SIG-M5 treated with dmso at 0.1 percent for 504 hours (cell line): ENCODE measurements around the gene WWTR1.

Experiments used
- DNase-seq: peaks from one replicate; lab custom pipeline; 2025; ENCODE audit not compliant: unreplicated experiment; lab: John Stamatoyannopoulos, UW

The WWTR1 gene

DNA sequence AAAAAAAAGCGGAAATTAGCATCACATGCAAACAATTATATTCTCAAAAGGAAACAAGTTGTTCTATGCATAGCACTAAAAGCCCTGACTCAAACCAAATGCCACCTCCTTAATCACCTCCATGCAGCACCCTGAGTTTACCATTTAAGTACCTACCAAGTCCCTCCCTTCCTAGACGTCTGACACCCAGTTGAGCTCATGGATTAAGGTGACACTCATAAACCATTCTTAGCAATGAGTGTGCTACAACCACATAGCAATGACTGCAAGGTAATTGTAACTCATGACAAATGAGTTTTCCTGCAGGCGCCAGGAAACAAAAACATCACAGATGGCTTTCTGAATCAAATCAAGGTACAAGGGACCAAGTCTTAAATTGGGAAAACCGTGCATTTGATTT, 32.0 kb downstream of the WWTR1 start:
- no peak for DNase-seq

DNA sequence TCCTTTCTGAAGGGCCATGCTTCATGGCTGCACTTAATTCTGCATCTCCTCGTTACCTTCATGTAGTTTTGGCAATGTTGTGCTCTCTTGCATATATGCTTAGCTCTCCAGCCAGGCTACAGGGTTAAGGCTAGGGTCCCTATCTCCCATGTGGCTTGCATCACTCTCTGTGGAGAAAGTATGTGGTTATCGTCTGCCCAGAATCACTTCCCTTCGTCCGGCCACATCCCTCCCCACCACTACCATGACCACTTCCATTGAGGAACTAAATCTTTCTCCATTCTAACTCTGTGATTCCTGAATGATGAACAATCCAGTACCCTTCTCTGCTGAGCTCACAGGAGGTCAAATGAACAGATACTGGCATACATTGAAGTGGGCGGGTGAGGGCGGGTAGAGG, 34.0 kb downstream of the WWTR1 start:
- DNase-seq = peak; percentile 80

DNA sequence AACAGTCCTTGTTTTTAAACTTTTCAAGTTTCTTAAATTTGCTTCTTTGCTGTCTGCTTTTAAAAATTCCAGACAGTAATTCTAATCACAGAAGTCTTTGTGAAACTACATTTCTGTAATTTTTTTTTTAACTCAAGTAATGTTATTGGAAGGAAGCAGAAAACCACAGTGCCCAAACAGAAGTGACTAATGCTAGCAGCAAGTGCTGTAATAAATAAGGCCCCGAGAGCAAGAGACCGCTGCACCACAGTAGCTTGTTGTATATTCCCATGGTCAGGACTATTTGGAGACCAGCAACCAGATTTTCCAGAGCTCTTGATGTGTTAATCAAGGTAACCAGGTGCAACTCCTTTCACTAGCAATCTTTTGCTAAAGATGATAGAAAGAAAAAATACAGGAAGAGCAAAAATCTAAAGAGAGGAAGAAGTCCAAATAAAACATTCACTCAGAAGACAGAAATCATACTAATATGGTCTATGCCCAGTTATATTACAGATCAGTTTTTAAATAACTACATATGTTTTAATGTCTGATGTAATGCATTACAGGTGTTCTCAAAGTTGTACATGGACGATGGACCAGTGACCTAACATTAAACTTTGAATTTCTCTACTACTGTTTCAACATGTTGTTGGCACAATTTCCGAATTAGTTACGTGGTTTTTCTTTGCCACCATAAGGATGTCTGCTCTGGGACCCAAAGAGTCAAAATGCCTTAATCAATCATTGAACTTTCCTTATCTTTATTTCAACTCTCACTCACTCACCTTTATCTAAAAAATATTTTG, 36.4 kb downstream of the WWTR1 start:
- DNase-seq = peak; percentile 36

DNA sequence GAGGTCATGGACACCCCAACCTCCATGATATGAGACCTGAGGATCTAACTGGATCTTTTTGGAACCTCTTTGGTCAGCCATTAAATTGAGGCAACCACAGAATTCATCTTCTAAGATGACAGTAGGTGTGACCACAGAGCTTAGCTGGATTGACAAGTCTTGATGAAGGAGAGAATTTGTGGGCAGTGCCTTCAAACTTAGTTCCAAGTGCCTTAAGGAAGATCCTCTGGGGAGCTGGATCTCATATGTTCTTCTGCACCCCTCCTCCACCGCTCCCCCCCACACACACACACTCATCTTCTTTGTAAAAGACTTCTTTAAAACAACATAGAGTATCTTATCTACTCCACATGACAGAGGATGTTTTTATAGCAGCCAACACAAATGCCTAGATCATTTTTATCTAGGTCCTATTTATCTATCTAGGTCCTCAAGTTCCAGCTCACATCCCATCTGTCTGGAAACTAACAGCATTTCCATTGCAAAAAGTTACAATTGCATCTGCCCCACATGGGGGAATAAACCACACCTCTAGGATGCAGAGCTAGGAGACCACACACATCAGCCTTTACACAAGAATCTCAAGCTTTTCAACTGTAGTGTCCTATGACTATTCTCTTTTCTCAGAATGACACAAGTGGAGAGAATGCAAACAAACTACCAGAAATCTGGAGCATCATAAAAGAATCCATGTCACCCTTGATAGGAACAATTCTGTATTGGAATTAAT, 37.4 kb downstream of the WWTR1 start:
- no peak for DNase-seq

DNA sequence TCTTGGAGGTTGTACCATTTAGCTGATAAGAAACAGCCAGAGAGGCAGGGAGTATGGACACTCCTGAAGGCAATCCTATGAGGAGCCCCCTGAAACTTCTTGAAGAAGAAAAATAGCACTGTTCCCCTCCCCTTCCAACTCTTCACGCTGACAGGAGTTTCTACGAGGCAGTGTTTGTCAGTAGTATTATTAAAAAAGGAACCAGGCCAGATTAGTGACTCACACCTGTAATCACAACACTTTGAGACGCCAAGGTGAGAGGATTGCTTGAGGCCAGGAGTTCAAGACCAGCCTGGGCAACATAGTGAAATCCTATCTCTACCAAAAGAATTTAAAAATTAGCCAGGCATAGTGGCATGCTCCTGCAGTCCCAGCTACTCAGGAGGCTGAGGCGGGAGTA, 38.7 kb downstream of the WWTR1 start:
- DNase-seq = no peak

DNA sequence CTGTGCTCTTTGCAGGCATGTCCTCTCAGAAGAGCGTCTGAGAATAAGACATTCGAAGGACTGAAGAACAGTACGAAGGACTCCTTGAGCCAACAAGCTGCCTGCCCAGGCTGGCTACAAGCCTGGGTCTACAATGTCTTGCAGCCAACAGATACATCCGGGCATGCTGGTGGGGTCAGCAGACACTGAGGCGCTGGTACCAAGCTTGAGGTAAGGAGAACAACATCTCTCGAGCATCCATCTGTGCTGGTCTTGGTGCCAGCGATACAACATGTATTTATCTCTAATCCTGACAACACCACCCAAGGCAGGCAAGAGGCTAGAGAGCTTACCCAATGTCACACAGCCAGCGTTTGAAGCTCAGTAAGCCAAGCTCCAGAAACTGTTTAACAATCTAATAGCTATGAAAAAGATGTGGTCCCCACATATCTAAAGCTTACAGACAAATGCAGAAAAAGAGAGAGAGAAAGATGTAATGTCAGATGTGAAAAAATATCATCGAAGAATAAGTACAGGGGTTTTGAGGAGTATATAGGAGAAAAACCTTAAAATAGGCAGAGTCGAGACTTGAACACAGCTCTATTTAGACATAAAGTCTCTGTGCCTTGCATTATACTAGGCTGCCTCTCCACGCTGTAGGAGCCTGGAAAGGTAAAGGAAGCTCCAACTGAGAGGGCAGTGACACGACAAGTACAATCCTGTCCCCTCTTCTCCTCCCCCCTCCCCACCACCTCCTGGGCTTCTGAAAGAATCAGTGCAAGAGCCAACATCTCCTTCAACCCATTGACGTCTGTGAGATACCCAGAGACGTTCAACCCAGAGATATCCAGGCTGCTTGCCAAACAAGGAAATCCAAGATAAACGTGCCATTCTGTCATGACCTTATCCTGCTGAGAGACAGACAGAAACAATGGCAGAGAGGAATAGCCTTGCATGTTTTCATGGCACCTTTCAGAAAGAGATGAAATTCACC, 39.4 kb downstream of the WWTR1 start:
- no peak for DNase-seq

DNA sequence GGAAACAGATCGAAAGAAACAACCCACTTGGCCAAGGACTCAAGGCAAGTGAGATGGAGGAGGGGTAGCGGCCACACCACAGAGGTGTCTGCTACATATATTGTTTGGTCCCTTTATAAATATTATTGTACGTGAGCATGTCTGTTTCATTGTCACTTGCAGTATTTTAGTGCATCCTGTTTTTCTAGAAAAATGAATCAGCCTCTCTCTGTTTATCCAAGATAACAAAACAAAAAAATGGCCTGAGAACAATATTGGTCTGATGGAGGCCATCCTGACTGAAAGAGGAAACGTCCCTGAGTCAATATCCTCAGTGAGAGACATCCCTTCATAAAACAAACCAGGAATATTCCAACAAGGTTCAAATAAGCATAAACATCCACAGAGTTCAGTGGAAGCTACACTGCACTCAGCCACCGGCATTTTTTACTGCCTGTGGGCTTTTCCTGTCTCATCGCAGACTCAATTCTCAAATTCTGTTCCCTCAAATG, 42.0 kb downstream of the WWTR1 start:
- DNase-seq = no peak

DNA sequence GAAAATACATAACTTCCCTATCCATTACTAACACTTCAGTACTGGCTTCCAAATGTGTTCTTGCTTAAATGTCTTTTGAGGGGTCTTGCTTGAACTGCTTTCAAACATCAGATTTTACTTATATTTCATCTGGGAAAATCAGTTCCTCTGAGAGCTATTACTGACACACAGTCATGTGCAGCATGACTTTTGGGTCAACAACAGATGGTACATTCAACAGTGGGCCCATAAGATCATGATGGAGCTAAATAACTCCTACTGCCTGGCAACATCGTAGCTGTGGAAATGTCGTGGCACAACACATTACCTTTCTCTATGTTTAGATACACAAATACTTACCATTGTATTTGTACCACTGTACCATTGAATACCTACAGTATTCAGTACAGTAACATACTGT, 43.8 kb downstream of the WWTR1 start:
- no peak for DNase-seq

DNA sequence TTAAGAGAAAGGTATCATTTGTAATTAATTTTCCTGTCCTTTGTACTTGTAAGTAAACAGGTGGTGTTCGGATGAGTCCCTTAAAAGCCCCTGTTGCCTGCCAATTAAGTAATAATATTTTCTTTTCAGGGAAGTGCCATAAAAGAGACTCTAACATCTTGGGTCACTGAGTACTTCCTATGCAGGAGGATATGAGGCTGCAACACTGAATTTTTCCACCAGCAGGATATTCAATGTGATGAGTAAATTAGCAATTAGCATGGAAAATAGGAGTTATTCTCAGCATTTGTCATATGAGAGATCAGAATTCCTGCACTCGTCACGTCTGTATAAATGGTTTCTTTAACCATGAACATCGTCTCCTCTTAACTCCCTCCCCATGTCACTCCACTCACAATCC, 45.4 kb downstream of the WWTR1 start:
- DNase-seq = no peak

DNA sequence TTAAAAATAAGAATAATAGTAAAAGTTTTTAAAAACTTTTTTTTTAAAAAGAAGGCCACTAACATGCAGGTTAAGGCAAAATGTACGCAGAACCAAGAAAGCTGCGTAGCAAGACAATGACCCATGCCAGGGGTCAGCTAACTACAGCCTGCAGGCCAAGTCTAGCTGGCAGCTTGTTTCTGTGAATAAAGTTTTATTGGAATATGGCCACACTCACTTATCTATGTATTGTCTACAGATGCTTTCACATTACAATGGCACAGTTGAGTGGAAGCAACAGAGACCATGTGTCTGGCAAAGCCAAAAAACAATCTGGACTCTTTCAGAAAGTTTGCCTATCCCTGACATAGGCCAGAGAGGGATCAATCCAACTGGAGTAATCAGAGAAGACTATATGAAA, 46.7 kb downstream of the WWTR1 start:
- no peak for DNase-seq

DNA sequence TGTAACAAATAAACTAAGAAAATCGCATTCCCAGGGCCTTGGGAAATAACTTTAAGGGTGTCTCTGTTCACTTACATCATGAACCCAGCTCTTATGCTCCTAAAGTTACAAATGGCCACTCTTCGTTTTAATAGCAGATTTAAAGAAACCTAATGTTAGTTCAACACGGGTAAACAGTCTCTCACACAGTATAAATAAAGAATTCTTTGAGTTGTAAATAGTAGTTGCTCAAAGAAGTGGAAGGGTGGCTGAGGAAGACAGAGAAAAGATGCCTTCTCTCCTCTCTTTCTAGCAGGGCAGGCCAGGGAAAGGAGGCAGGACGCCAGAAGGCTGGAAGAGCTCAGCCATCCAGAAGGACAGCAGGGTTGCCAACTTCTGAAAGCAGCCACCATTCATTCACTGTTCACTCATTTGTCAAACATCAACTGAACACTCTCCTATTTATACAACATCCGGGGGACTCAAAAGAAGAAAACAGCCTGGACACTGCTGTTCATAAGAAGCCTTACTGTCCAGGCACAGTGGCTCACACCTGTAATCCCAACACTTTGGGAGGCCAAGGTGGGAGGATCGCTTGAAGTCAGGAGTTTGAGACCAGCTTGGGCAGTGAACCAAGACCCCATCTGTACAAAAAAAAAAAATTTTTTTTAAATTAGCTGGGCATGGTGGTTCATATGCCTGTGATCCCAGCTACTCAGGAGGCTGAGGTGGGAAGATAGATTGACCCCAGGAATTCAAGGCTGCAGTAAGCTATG, 47.3 kb downstream of the WWTR1 start:
- no peak for DNase-seq

DNA sequence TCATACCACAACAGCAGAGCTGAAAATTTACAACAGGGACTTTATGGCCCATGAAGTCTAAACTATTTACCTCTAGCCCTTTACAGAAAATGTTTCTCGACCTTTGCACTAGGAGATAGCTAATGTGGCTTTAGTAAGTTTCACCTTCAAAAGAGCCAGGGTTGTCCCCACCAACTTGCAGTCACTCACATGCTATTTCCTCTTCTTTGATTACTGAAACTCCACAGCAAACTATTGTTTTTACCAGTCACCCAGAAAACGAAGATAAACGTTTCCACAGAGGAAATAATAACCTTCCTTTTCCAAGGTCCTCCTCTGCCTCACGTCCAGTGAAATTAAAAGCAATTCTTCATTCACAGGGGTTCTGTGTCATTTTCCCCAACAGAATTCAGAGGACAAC, 48.2 kb downstream of the WWTR1 start:
- DNase-seq = no peak

DNA sequence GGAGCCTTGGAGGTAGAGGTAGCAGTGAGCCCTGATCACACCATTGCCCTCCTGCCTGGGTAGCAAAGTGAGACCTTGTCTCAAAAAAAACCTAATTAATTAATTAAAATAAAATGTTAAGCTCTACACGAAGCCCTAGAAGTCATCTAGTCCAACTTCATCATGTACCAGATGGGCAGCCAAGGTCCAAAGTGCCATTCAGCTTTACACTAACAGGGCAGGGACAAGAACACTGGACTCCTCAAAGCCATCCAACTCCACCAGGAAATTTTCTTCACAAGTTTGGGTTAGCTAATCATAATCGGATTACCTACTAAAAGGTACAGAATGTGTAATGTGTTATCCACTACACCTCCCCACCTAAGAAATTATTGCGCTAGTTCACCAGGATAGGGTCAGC, 48.8 kb downstream of the WWTR1 start:
- DNase-seq = no peak

DNA sequence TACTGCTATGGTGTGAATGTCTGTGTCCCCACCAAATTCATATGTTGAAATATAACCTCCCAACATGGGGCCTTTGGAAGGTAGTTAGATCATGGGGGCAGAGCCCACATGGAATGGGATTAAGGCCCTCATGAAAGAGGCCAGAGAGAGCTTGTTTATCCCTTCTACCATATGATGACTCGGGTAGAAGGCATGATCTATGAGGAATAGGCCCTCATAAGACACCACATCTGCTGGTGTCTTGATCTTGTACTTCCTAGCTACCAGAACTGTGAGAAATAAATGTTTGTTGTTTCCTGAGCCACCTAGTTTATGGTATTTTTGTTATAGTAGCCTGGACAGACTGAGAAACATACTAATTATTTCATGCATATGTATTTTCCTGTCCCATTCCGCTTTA, 51.9 kb downstream of the WWTR1 start:
- no peak for DNase-seq

DNA sequence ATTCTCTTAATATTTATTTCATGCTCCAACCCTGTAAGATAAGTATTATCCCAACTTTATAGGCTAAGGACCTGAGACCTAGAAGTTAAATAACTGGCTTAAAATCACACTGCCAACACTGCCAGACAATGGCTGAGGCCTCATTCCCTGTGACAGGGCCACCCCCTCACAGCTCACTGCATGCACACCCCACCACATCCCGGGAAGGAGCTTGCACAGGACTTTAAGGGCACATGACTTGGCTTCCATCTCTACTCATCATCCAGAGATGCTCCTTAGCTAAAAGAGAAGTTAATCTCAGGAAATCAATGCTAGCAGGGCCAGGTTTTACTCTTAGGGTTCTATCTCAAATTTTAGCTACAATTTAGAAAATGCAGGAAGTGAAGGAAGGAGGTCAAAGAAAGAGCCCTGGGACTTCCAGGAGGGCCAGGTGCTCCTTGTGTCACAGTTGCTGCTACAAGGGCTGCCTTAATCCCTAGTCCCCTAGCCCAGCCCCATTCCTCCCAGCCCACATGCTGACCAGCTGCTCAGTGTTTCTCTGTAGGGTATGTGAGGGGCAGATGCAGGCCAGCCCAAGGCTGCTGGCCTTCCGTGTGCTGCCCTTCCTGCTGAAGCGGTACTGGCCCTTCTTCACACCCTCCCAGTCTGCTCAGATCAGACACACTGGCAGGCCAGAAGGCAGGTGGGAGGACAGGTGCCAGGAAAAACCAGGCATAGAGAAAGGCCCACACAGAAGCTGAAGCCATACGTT, 53.5 kb downstream of the WWTR1 start:
- no peak for DNase-seq

DNA sequence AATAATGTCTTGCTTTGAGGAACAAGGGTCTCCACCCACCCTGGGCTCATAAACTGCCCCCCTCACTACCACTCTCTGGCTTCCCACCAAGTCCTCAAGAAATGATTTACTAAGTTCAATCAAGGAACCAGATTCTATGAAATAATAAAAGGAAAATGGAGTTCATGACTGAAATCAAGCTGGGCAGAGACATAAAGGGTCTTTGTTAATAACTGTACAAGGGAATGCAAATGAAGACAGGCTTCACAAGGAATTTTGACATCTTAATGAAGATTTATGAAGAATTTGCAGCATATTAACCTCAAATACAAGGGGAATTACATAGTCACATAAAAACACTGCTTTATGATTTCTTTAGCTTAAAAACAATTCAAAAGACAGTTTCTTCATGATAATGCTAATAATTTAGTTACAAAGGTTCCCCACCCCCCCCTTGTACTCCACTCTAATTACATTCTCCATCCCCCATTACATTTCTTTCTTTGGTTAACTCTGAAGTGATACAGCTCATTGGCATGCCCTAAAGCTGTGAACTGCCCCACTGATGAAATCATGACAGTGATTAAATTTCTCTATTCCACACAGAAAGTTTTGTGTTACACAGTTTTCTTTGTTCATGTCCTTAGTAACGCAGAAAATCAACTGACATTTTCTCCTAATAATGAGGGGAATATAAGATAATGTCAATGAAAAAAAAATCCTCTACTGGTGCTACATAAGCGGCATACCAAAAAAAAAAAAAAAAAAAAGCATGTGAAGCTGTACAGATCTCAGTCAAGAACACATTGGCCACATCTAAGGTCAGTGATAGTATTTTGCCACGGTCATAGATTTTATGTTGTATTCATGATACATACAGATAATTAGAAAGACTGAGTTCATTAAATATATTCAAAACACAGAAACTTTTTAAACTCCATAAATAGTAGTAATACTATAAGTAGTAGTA, 54.4 kb downstream of the WWTR1 start:
- no peak for DNase-seq

DNA sequence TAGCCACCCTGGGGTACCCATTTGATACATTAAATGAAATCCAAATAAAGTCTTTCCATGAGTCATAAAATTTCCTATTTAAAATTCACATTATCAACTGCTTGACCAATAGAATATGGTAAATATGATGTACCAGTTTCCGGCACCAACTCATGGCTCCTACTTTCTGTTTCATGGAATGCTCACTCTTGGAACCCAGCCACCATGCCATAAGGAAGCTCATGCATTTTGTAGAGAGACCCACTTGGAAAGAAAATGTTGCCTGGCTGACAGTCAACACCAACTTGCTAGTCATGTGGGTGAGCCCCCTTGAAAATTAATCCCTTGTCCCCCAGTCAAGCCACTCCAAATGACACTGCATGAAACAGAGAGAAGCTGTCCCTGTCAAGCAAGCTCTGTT, 57.2 kb downstream of the WWTR1 start:
- DNase-seq = no peak

DNA sequence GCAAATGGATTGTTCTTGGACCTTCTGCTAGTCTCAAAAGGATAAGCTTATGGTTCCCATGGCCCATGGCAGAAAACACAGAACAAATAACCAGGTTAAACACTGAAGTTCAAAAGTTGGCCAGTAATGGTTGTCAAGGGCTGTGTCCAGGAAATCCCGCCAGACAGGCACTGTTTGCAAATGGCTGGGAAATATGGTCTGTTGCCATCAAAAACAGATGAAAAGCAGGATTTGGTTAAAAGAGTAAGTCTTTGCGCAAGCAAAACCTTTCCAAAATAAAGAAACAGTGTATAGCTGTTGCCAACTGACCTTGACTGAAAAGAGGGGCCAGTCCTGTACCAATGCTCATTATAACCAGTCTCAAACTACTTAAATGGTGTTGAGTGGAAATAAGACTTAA, 58.6 kb downstream of the WWTR1 start:
- no peak for DNase-seq
